Aorta (tissue), 5 donors: ENCODE measurements around the gene TRIM72. TPM values are rescaled to one million over a fixed set of nuclear protein-coding genes. Genes with fewer than 3 reads are reported as not detected.

ENCODE experiments used
- ATAC-seq: fragments of 200-7000 bp; cut with Tn5 transposase; one replicate; pipeline ENCODE4 v1.9.1; 2022; ENCODE audit warnings: moderate library complexity; ENCODE audit not compliant: low FRiP score
- DNase-seq, 2 donors: peaks; one replicate each; pipeline ENCODE4 v3.0.0-alpha.2; 2020
- H3K27ac ChIP-seq, 2 donors: one replicate each; pipeline ENCODE4 v1.5.1; 2013; ENCODE audit warnings: low read length in 2 of 2, mild to moderate bottlenecking in 2 of 2, moderate library complexity in 2 of 2, control low read depth in 1 of 2, inconsistent platforms in 1 of 2, low read depth in 1 of 2
- H3K27me3 ChIP-seq, 2 donors: one replicate each; pipeline ENCODE4 v1.6.1; 2013; ENCODE audit warnings: control low read depth in 1 of 2, low read length in 1 of 2, mild to moderate bottlenecking in 1 of 2, moderate library complexity in 1 of 2; ENCODE audit not compliant: insufficient read depth in 2 of 2, control insufficient read depth in 1 of 2
- H3K36me3 ChIP-seq, 2 donors: one replicate each; pipeline ENCODE4 v1.6.1; 2013; ENCODE audit warnings: control low read depth in 1 of 2, low read length in 1 of 2, mild to moderate bottlenecking in 1 of 2; ENCODE audit not compliant: insufficient read depth in 2 of 2, control insufficient read depth in 1 of 2
- H3K4me1 ChIP-seq, 2 donors: one replicate each; pipeline ENCODE4 v1.6.1; 2013; ENCODE audit warnings: low read length in 2 of 2, control low read depth in 1 of 2, mild to moderate bottlenecking in 1 of 2, moderate library complexity in 1 of 2; ENCODE audit not compliant: insufficient read depth in 2 of 2, control insufficient read depth in 1 of 2
- H3K4me3 ChIP-seq, 2 donors: one replicate each; pipeline ENCODE4 v1.5.1; 2013; ENCODE audit warnings: low read length in 2 of 2, control low read depth in 1 of 2, mild to moderate bottlenecking in 1 of 2
- H3K9me3 ChIP-seq: one replicate; pipeline ENCODE4 v1.6.1; 2013; ENCODE audit warnings: mild to moderate bottlenecking, low read length; ENCODE audit not compliant: control insufficient read depth
- WGBS, 2 donors: extraction: QIAGEN DNeasy Blood & Tissue Kit; methylation state at CpG; one replicate each; pipeline ENCODE4 v1.1.7; 2013; 5-methylcytosine and 5-hydroxymethylcytosine counted together
- intact Hi-C, 2 donors: fragments of 100-400 bp; cut with DNase I; formaldehyde crosslinking; loops; one replicate each; pipeline versions ENCODE4 v1.14.2 to v1.15.0; 2022
- polyA plus RNA-seq, 2 donors: library from polyadenylated mRNA; stranded (reverse); fragments of 200-250 nt; gene quantifications; one replicate each; pipeline ENCODE4 v1.2.3, GENCODE V29; 2013
- total RNA-seq, 2 donors: library from RNA; stranded (reverse); fragmentation: NEBNext Ultra II Directional; extraction: Animal tissue kit (Norgen Biotek cat#: 25700); gene quantifications; one replicate each; pipeline ENCODE4 v1.2.1, GENCODE V29; 2021
- donor health status: healthy with polysubstance abuse.
- donor health status: Bipolar disorder and iron deficiency.
- donor health status: DM: no; HTN: no; CAD: no.
- donor health status: DM: no; HTN: no; CAD: no.
- donor health status: DM: yes; HTN: yes; CAD: no.

TRIM72 gene
- total and polyA plus RNA-seq, 4 donors: 0.05 to 0.24 TPM; not detected in 2

- Histone ChIP-seq H3K4me1 (no peaks in the 10 kb centered on the region), H3K36me3 (no peaks in the 10 kb centered on the region), H3K27ac (no peak within 1 kb of the TSS), H3K4me3 (peak within 1 kb of the TSS; percentile 5 to 45), H3K27me3 (no peaks in the 10 kb centered on the region), H3K9me3 (no peaks in the 10 kb centered on the region)
- WGBS, 2 donors: 6 to 8% methylated on average over 59 to 69 of the region's 69 CpGs
- ATAC-seq: peak; percentile 82
- DNase-seq: peak; percentile 85 to 86
- intact Hi-C loops: no loop called here
Measured at GRCh38 chr16:31202414-31203375, 11.2 kb upstream of the TRIM72 start, which contains the start of gene PYCARD. TSS of gene PYCARD (minus strand) at chr16:31202760. CDS start at chr16:31202690, 70 bp downstream.

GRCh38 chr16:31204871-31205666 is 8.8 kb upstream of the TRIM72 start:
- Histone ChIP-seq H3K4me3 (no peak overlapping the region), H3K27me3 (no peaks in the 10 kb centered on the region), H3K9me3 (no peaks in the 10 kb centered on the region), H3K4me1 (no peaks in the 10 kb centered on the region), H3K27ac (no peak overlapping the region), H3K36me3 (no peaks in the 10 kb centered on the region)
- peak; percentile 16 to 18 for DNase-seq
- no peak for ATAC-seq
- intact Hi-C loops: no loop called here
- WGBS, 2 donors: 86 to 91% methylated on average over 9 of the region's 9 CpGs

GRCh38 chr16:31206776-31207175 is 7.1 kb upstream of the TRIM72 start:
- intact Hi-C loops: no loop called here
- no peak overlapping the region for H3K27ac ChIP-seq
- H3K27me3 ChIP-seq: no peaks in the 10 kb centered on the region
- H3K36me3 ChIP-seq: no peaks in the 10 kb centered on the region
- DNase-seq (peak; percentile 32 to 54), ATAC-seq (no peak)
- H3K4me1 ChIP-seq: no peaks in the 10 kb centered on the region
- no peak overlapping the region for H3K4me3 ChIP-seq
- WGBS, 2 donors: 55 to 56% methylated on average over 6 of the region's 6 CpGs
- H3K9me3 ChIP-seq: no peaks in the 10 kb centered on the region

- ATAC-seq: no peak
- no peaks in the 10 kb centered on the region for H3K36me3 ChIP-seq
- no peaks in the 10 kb centered on the region for H3K27me3 ChIP-seq
- H3K4me3 ChIP-seq: no peak overlapping the region
- H3K27ac ChIP-seq: no peak overlapping the region
- 88 to 98% methylated on average over 1 of the region's 1 CpG for WGBS, 2 donors
- DNase-seq: no peak
- no peaks in the 10 kb centered on the region for H3K9me3 ChIP-seq
- intact Hi-C loops: loop anchor here in 1 of 2 donors (10.0 kb wide), 1 partner anchor 491 kb away; no protein-coding TSS in a partner anchor
- H3K4me1 ChIP-seq: no peaks in the 10 kb centered on the region
Measured at GRCh38 chr16:31213342-31213741, 577 bp upstream of the TRIM72 start.

- H3K36me3 ChIP-seq: no peaks in the 10 kb centered on the region
- H3K4me3 ChIP-seq: peak overlapping the region in 1 of 2 donors; percentile 8
- H3K4me1 ChIP-seq: no peaks in the 10 kb centered on the region
- 2 to 5% methylated on average over 50 to 58 of the region's 58 CpGs for WGBS, 2 donors
- H3K27ac ChIP-seq: no peak overlapping the region
- H3K9me3 ChIP-seq: no peaks in the 10 kb centered on the region
- DNase-seq (no peak), ATAC-seq (peak; percentile 44)
- H3K27me3 ChIP-seq: no peaks in the 10 kb centered on the region
- intact Hi-C loops: loop anchor here in 1 of 2 donors (10.0 kb wide), 1 partner anchor 490 kb away; no protein-coding TSS in a partner anchor
Measured at GRCh38 chr16:31214708-31215286, 878 bp downstream of the TRIM72 start.

- intact Hi-C loops: loop anchor here in 1 of 2 donors (10.0 kb wide), 1 partner anchor 489 kb away; no protein-coding TSS in a partner anchor
- ATAC-seq (peak; percentile 75), DNase-seq (peak; percentile 73 to 86)
- Histone ChIP-seq H3K27ac (no peak overlapping the region), H3K4me1 (no peaks in the 10 kb centered on the region), H3K4me3 (peak overlapping the region; percentile 1 to 8), H3K27me3 (no peaks in the 10 kb centered on the region), H3K36me3 (no peaks in the 10 kb centered on the region), H3K9me3 (no peaks in the 10 kb centered on the region)
- 1% methylated on average over 62 to 63 of the region's 63 CpGs for WGBS, 2 donors
Measured at GRCh38 chr16:31215287-31216162, 1.6 kb downstream of the TRIM72 start.

GRCh38 chr16:31216422-31217135 is 2.7 kb downstream of the TRIM72 start, which contains the start of gene PYDC1:
TSS of gene PYDC1 (minus strand) at chr16:31217135. CDS start at chr16:31217028, 107 bp downstream.
- 3 to 4% methylated on average over 50 to 52 of the region's 52 CpGs for WGBS, 2 donors
- Histone ChIP-seq H3K4me3 (no peak within 1 kb of the TSS), H3K27ac (no peak within 1 kb of the TSS), H3K36me3 (no peaks in the 10 kb centered on the region), H3K9me3 (no peaks in the 10 kb centered on the region), H3K4me1 (no peaks in the 10 kb centered on the region), H3K27me3 (no peaks in the 10 kb centered on the region)
- DNase-seq (no peak), ATAC-seq (no peak)
- intact Hi-C loops: loop anchor here in 1 of 2 donors (10.0 kb wide), 1 partner anchor 488 kb away; no protein-coding TSS in a partner anchor
